CD4-positive, alpha-beta T cell treated with Interleukin-17A for 4 hours (primary cell): ENCODE measurements around the gene CREB3.
A peak's percentile ranks its signal among the peaks of the same experiment; 100 is the strongest.

Experiments used
- DNase-seq: peaks from one replicate; pipeline ENCODE4 v3.0.0-alpha.2; 2020; ENCODE audit warnings: mixed read lengths

The CREB3 gene

GRCh38 chr9:35727676-35728040 is 4.8 kb upstream of the CREB3 start:
- DNase-seq, result no peak

GRCh38 chr9:35728041-35728971 is 4.2 kb upstream of the CREB3 start:
- DNase-seq, result peak; percentile 54

GRCh38 chr9:35729101-35729500 is 3.4 kb upstream of the CREB3 start:
- no peak for DNase-seq

- DNase-seq, result peak; percentile 37
These were observed 2.6 kb upstream of the CREB3 start for GRCh38 chr9:35729700-35730485.

DNA sequence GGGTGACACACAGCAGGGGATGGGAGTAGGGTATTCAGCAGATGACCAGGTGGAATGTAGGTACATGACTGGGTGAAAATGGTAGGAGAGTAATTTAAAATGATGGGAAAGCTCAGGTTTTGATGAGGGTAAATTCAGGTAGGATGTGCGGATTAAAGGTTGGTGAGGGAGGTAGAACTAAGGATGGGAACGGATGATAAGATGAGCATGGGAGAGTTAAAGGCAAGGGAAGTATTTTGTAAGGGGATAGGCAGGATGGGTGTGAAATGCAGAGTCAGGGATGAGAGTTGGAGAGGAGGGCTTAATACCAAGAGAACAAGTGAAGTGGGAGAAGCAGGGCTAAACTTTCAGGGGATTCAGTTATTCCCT is 2.0 kb upstream of the CREB3 start:
- no peak for DNase-seq

GRCh38 chr9:35731415-35732184 is 866 bp upstream of the CREB3 start:
- peak; percentile 44 for DNase-seq

- DNase-seq, result peak; percentile 11
These were observed 505 bp downstream of the CREB3 start for GRCh38 chr9:35732800-35733541.

DNA sequence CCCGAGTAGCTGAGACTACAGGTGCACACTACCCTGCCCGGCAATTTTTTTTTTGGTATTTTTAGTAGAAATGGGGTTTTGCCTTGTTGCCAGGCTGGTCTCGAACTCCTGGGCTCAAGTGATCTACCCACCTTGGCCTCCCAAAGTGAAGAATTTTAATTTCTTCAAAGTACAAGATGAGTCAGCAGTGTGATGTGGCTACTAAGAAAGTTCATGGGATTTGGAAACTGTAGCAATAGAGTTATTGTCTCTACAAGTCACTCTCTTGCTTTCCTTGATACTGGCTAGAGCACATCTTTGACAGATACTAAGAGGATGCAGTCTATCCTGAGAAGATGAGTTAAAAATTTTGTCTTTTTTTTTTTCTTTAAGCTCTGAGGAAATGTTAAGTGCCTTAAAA is 1.6 kb downstream of the CREB3 start:
- DNase-seq, result no peak

GRCh38 chr9:35736201-35736633 is 3.8 kb downstream of the CREB3 start:
- peak; percentile 72 for DNase-seq

- DNase-seq, result no peak
These were observed 4.7 kb downstream of the CREB3 start for GRCh38 chr9:35737143-35737542.

DNA sequence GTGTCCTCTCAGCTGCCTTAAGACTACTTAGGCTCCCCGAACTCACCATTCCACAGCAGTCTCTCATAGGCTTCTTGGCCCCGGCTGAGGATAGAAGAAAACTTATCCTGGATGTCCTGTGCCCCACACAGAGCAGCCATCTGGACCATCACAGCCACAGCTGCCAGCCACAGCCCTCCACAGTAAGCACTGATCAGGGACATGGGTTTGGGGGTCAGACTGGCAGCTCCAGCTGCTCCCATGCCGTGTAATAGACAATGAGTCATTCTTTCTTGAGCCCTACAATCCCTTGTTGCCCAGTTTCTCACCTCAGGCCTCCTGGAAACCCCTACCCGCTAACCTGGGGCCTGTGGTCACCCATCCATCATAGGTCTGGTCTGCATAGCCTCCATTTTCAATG is 5.7 kb downstream of the CREB3 start:
- no peak for DNase-seq

GRCh38 chr9:35738924-35739323 is 6.5 kb downstream of the CREB3 start:
- DNase-seq, result no peak

DNA sequence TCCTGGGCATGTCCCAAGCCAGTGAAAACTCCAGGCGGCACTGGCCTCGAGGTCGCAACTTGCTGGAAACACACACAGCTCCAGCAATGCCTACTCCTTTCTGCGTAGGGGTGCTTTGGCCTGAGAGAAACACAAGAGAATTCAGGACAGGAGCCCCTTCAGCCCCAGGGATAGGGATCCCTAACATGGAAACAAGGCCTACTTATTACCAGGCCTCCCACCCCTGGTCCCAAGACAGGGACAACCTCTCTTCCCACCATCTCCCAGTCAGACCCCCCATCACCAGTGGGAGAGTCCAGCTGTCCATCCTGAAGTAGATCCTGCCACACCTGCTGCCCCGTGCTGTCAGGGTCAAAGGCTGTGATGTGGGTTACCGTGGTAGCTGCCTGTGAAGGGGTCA is 7.8 kb downstream of the CREB3 start:
- DNase-seq, result no peak

- peak; percentile 14 for DNase-seq
These were observed 9.3 kb downstream of the CREB3 start for GRCh38 chr9:35741740-35742139.

DNA sequence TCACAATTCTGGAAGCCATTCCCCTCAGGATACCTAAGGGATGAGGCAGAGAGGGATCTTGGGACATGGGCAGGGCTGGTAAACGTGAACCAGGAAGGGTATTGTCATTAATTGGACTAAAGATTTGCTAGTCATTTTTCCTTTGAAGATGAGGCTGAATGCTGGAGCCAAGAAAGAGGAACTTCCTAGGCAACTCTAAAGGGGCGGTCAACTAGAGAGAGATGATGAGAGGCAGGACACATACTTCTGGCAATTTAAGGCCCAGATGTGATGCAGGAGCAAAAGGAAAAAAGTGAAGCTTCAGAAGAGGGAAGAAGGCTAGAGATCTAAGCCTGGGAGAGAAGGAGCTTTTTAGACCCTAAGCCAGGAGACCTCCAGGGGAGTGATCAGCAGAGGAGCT is 11.0 kb downstream of the CREB3 start:
- no peak for DNase-seq

DNA sequence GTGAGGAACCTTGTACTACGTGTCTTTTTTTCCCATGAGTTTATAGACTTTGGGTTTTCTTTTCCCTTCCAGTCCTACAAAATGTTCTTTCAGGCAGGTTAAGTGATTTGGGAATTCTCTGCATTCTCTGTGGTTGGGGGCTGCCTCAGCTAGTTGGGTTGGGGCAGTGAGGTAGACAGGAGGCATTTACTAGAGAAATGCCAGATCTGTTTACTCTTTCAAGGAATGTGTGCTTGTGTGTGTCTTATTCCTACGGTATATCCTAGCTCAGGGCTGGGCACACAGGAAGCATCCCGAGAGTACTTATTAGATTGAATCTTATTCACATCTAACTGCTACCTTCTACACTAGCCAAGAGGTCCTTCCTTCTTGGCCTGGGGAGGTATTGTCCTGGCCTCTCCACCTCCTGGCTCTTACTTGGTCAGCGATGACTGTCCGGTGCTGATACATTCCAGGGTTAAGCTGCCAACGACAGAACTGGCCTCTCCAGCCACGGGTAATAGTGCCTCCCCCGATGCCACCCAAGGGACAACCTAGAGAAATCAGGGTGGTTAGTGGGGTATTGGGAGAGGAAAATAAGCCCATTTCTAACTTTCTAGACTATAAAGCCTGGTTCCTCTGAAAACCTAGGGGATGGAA is 11.5 kb downstream of the CREB3 start:
- no peak for DNase-seq

GRCh38 chr9:35745569-35745968 is 13.1 kb downstream of the CREB3 start:
- DNase-seq, result no peak

DNA sequence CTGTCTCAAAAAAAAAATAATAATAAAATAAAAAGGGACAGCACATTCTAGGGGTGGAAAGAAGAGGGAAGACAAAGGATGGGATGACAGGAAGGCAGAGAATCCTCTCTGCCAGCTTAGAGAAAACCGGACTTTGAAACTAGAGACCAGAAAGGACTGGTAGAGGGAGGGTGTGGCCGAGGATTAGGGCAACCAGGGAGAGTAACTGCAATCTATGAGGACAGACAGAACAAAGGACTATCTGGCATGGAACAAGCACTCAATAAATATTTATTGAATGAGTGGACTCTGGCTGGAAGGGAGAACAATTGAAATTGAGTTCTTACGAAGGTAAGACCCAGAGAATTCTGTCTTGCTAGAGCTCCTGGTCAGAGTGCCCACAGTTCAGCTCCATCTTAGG is 14.1 kb downstream of the CREB3 start:
- no peak for DNase-seq

GRCh38 chr9:35748242-35748857 is 15.9 kb downstream of the CREB3 start:
- peak; percentile 20 for DNase-seq

DNA sequence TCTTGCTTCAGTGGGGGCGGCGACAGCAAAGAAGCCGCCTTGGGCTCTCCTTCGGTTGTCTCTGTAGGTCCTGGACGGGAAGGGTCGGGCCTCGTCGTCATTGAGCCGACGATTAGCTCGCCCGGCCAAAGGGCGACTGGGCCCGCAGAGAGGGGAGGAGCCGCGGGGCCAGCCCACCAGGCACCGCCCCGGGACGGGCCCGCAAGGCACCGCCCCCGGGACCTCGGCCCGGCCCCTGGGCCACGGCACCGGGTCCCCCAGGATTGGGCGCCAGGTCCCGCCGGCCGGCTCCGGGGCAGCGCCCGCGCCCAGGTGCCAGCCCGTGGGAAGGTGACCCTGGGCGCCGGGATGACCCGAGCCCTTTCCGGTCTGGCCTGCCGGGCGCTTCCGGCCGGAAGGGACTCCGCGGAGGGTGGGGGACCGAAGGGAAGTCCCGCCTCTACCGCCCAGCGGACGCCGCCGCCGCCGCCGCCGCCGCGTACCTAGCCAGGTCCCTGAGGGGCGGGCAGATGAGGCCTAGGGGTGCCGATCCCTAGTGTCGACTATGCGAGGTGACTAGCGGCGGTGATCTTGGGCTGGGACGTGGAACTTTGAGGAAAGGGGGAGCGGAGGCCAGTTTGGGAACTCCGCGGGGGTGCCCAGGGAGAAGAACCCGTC is 16.5 kb downstream of the CREB3 start, which contains the start of the genes GBA2 and RGP1:
GBA2 (minus strand) TSS at position 371 of the 657 bp plus-strand sequence. CDS start 524 bp downstream, outside the sequence.
RGP1 (plus strand) TSS at position 430 of the 657 bp plus-strand sequence. CDS start 469 bp downstream, outside the sequence.
- DNase-seq, result peak; percentile 74
